GM23338 (cell line): ENCODE data around the gene TOM1L2. TPM values are rescaled to one million over a fixed set of nuclear protein-coding genes. Genes with fewer than 3 reads are reported as not detected.

Source experiments
- ATAC-seq: fragments of 200-7000 bp; cut with Tn5 transposase; 3 replicates; pipeline ENCODE4 v1.9.1; 2020
- DNase-seq: peaks from one replicate; pipeline ENCODE4 v3.0.0-alpha.2; 2015; ENCODE audit warnings: low spot score
- H2AFZ ChIP-seq: fragments of 200-600 bp; sonication (generic); 2 replicates; pipeline ENCODE4 v1.8.0; 2016; ENCODE audit warnings: antibody characterized with exemption, mild to moderate bottlenecking, moderate library complexity
- H3F3A ChIP-seq: fragments of 200-600 bp; sonication (generic); replicated peaks from 2 replicates; pipeline ENCODE4 v1.8.0; 2017; ENCODE audit warnings: antibody characterized with exemption, mixed run types, low read depth
- H3K27ac ChIP-seq: fragments of 200-600 bp; sonication (generic); 2 replicates; pipeline ENCODE4 v1.6.1; 2016; ENCODE audit warnings: low read depth
- H3K27me3 ChIP-seq: fragments of 200-600 bp; sonication (generic); 2 replicates; pipeline ENCODE4 v1.8.0; 2016; ENCODE audit warnings: mild to moderate bottlenecking, mixed run types, moderate library complexity; ENCODE audit not compliant: insufficient read depth
- H3K36me3 ChIP-seq: fragments of 200-600 bp; sonication (generic); 2 replicates; pipeline ENCODE4 v1.8.0; 2016; ENCODE audit warnings: mild to moderate bottlenecking; ENCODE audit not compliant: insufficient read depth
- H3K4me1 ChIP-seq: fragments of 200-600 bp; sonication (generic); 2 replicates; pipeline ENCODE4 v1.8.0; 2016; ENCODE audit warnings: mild to moderate bottlenecking, moderate library complexity; ENCODE audit not compliant: insufficient read depth
- H3K4me2 ChIP-seq: fragments of 200-600 bp; sonication (generic); 2 replicates; pipeline ENCODE4 v1.7.1; 2017; ENCODE audit warnings: mixed run types
- H3K4me3 ChIP-seq: fragments of 200-600 bp; sonication (generic); 2 replicates; pipeline ENCODE4 v1.6.1; 2016; ENCODE audit warnings: mixed run types
- H3K79me2 ChIP-seq: fragments of 200-600 bp; sonication (generic); replicated peaks from 2 replicates; pipeline ENCODE4 v1.8.0; 2017; ENCODE audit warnings: mild to moderate bottlenecking; ENCODE audit not compliant: insufficient read depth
- H3K9me2 ChIP-seq: fragments of 200-600 bp; sonication (generic); 2 replicates; pipeline ENCODE4 v1.8.0; 2017; ENCODE audit not compliant: insufficient read depth
- H4K20me1 ChIP-seq: fragments of 200-600 bp; sonication (generic); replicated peaks from 2 replicates; pipeline ENCODE4 v1.8.0; 2017; ENCODE audit warnings: mild to moderate bottlenecking; ENCODE audit not compliant: insufficient read depth
- H3K27ac Mint-ChIP-seq: 2 replicates; pipeline ENCODE4 v1.8.0; 2020; ENCODE audit warnings: inconsistent platforms, mild to moderate bottlenecking, moderate library complexity, mixed read lengths
- H3K27me3 Mint-ChIP-seq: 3 replicates; pipeline ENCODE4 v1.8.0; 2022; ENCODE audit warnings: low read depth, mild to moderate bottlenecking, moderate library complexity, mixed read lengths, inconsistent platforms; ENCODE audit not compliant: insufficient read depth, poor library complexity
- H3K36me3 Mint-ChIP-seq: 3 replicates; pipeline ENCODE4 v1.8.0; 2021; ENCODE audit warnings: low read depth, mild to moderate bottlenecking, inconsistent platforms, moderate library complexity, mixed read lengths
- H3K4me1 Mint-ChIP-seq: 3 replicates; pipeline ENCODE4 v1.8.0; 2020; ENCODE audit warnings: mild to moderate bottlenecking, inconsistent platforms, mixed read lengths
- H3K4me3 Mint-ChIP-seq: 3 replicates; pipeline ENCODE4 v1.8.0; 2021; ENCODE audit warnings: moderate library complexity, mild to moderate bottlenecking, inconsistent platforms, mixed read lengths
- H3K9me3 Mint-ChIP-seq: 3 replicates; pipeline ENCODE4 v1.8.0; 2020; ENCODE audit warnings: moderate library complexity, mild to moderate bottlenecking, inconsistent platforms, mixed read lengths
- CREB1 ChIP-seq: fragments of 250-450 bp; sonication (Bioruptor Pico); IDR thresholded peaks from 2 replicates; pipeline ENCODE4 v1.5.0; 2020; ENCODE audit warnings: low read depth, mild to moderate bottlenecking, moderate library complexity
- EZH2 ChIP-seq: fragments of 200-600 bp; sonication (generic); IDR thresholded peaks from one replicate; pipeline ENCODE4 v1.8.0; 2017; ENCODE audit warnings: antibody characterized with exemption, mild to moderate bottlenecking, low read depth; ENCODE audit not compliant: unreplicated experiment
- EZH2phosphoT487 ChIP-seq: fragments of 200-600 bp; sonication (generic); IDR thresholded peaks from one replicate; pipeline ENCODE4 v1.8.1; 2018; ENCODE audit warnings: antibody characterized with exemption; ENCODE audit not compliant: unreplicated experiment
- JUNB ChIP-seq: IDR thresholded peaks from one replicate; pipeline ENCODE4 v1.6.1; 2016; ENCODE audit warnings: antibody characterized with exemption; ENCODE audit not compliant: unreplicated experiment
- NANOG ChIP-seq: IDR thresholded peaks from 2 replicates; pipeline ENCODE4 v1.6.1; 2016; ENCODE audit warnings: antibody characterized with exemption, borderline replicate concordance
- POLR2AphosphoS5 ChIP-seq: IDR thresholded peaks from 2 replicates; pipeline ENCODE4 v1.6.1; 2016; ENCODE audit warnings: antibody characterized with exemption, low read depth
- STAT1 ChIP-seq: IDR thresholded peaks from one replicate; pipeline ENCODE4 v1.6.1; 2016; ENCODE audit warnings: antibody characterized with exemption; ENCODE audit not compliant: unreplicated experiment
- ZNF114 ChIP-seq: fragments of 250-450 bp; sonication (Bioruptor Pico); IDR thresholded peaks from 2 replicates; pipeline ENCODE4 v1.5.0; 2020; ENCODE audit warnings: mild to moderate bottlenecking, moderate library complexity
- ZNF331 ChIP-seq: fragments of 250-450 bp; sonication (Bioruptor Pico); IDR thresholded peaks from 2 replicates; pipeline ENCODE4 v1.5.0; 2020; ENCODE audit warnings: low read depth, mild to moderate bottlenecking, moderate library complexity
- polyA plus RNA-seq: library from polyadenylated mRNA; unstranded; fragments of >200 nt; fragmentation: Nextera tagmentation; extraction: Ambion mirVana; gene quantifications from 2 replicates; pipeline ENCODE4 v1.2.1, GENCODE V29; 2016
- total RNA-seq: library from RNA; depleted of rRNA; stranded (reverse); fragments of >200 nt; shearing (Covaris generic); gene quantifications from 2 replicates; pipeline ENCODE4 v1.2.3, GENCODE V29; 2014
- TF ChIP-seq, protein P1 (sequence below): IDR thresholded peaks from 2 replicates; pipeline ENCODE4 v1.6.1; 2016; ENCODE audit warnings: antibody characterized with exemption
- TF ChIP-seq, protein P2 (sequence below), 2 experiments: fragments of 200-600 bp in 1 of 2; sonication (generic) in 1 of 2; conservative IDR thresholded peaks; 2 replicates each; pipeline versions ENCODE4 v1.5.1 to v1.6.1; 2016 to 2017; ENCODE audit warnings: antibody characterized with exemption in 2 of 2, low read depth in 2 of 2, mild to moderate bottlenecking in 2 of 2, moderate library complexity in 1 of 2
- TF ChIP-seq, protein P3 (sequence below): fragments of 250-450 bp; sonication (Bioruptor Pico); IDR thresholded peaks from 2 replicates; pipeline ENCODE4 v1.5.0; 2020; ENCODE audit warnings: mild to moderate bottlenecking, moderate library complexity

The TOM1L2 gene
- total and polyA plus RNA-seq, 2 experiments from 2014 or later, result 3.3 TPM

DNA sequence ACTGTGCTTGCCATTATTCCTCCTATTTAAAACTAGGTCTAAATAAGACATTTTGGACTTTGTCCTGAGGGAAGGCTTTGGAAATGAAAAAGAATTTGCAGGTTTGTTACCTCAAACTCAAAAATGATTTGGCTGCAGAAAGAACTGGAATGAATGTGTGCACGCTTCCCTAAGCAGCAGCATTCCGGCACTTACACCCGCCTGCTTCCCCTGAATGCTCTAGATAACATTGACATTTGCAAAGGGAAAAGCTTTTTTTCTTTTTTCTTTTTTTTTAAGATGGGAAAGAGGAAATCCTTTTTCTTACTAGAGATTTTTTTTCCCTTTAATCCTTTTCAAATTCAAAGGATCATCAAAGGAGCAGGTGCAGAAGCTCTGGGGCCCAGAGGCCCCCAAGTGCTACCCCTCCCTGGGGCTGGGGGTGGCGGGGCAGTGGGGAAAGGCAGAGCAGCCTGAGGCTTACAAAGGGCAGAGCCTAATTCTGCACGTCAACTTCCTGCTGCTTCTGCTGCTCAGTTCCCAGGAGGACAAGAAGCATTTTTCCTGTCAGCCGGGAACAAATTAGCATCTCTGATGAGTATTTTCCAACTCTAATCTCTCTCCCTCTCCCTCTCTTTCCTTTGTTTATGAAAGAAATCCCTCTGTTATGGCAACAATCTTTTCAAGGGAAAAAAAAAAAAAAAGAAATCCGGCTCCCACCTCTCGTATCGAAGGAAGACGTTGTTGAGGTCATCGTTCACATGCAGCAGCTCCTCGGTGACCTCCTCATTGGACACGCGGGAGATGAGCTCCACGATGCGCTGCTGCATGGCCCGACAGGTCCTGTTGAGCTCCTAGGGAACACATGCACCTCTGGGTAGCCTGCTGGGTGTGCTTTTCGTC is 103.3 kb downstream of the TOM1L2 start:
- H3K36me3 Mint-ChIP-seq, result no peaks in the 10 kb centered on the region
- H3K9me3 Mint-ChIP-seq, result no peaks in the 10 kb centered on the region
- Histone ChIP-seq H4K20me1 (no peaks in the 10 kb centered on the region; the same call in 1 of the 2 replicates), H3K36me3 (no peaks in the 10 kb centered on the region), H3K4me3 (peak overlapping the region; percentile 31; the same call in 1 of the 2 replicates), H3K27me3 (0 out of 2 replicates have a peak, but pooled peaks cover 3% of the 10 kb centered on the region), H3K79me2 (no peaks in the 10 kb centered on the region), H3K9me2 (no peaks in the 10 kb centered on the region), H3K4me1 (peaks cover 20% of the 10 kb centered on the region), H3K27ac (peak overlapping the region; percentile 80), H3F3A (peaks cover 14% of the 10 kb centered on the region), H3K4me2 (peak overlapping the region; percentile 66), H2AFZ (no peak overlapping the region)
- TF ChIP-seq JUNB, result no peak
- H3K4me1 Mint-ChIP-seq, result peaks cover 46% of the 10 kb centered on the region
- DNase-seq, result peak; percentile 58
- peak overlapping the region; percentile 55 for H3K4me3 Mint-ChIP-seq
- peaks cover 17% of the 10 kb centered on the region for H3K27me3 Mint-ChIP-seq
- 0 out of 2 replicates have a peak overlapping the region, but pooled peaks have one; percentile 11 for H3K27ac Mint-ChIP-seq
- ATAC-seq, result peak; percentile 84

DNA sequence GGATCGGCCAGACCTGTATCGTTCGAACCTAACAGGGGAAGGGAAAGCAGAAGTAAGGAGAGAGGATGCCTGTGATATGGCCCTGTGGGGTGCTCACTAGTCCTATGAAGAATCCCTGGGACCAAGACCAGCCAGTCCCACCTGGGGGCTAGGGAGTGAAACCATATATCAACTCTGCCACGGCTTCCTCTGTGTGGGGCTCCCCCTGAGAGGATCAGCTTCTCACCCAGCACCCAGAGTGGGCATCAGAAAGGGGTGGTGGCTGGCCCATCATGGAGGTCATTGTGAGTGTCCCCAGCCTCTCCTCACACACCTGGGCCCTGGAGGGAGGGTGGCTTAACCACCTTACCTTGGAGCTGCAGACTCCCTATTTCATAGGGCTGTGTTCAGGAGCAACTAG is 105.3 kb downstream of the TOM1L2 start:
- Histone ChIP-seq H3K79me2 (no peaks in the 10 kb centered on the region), H3K9me2 (no peaks in the 10 kb centered on the region), H3F3A (peaks cover 14% of the 10 kb centered on the region), H3K27ac (no peak overlapping the region), H2AFZ (no peak overlapping the region), H4K20me1 (no peaks in the 10 kb centered on the region; the same call in 1 of the 2 replicates), H3K4me3 (no peak overlapping the region), H3K27me3 (0 out of 2 replicates have a peak, but pooled peaks cover 3% of the 10 kb centered on the region), H3K4me1 (peaks cover 20% of the 10 kb centered on the region), H3K4me2 (no peak overlapping the region), H3K36me3 (no peaks in the 10 kb centered on the region)
- Mint-ChIP-seq H3K9me3 (no peaks in the 10 kb centered on the region), H3K27me3 (peaks cover 18% of the 10 kb centered on the region), H3K27ac (no peak overlapping the region), H3K36me3 (no peaks in the 10 kb centered on the region), H3K4me1 (peaks cover 44% of the 10 kb centered on the region), H3K4me3 (no peak overlapping the region)
- ATAC-seq, result no peak
- DNase-seq, result no peak
- no peak for TF ChIP-seq ZNF331 (CRISPR knock-in tag)
- no peak for TF ChIP-seq ZNF114 (CRISPR knock-in tag)
- TF ChIP-seq CREB1 (CRISPR knock-in tag), result no peak
- no peak for TF ChIP-seq STAT1
- no peak for TF ChIP-seq NANOG
- TF ChIP-seq EZH2, result no peak
- TF ChIP-seq EZH2phosphoT487, result no peak
- TF ChIP-seq JUNB, result no peak
- TF ChIP-seq POLR2AphosphoS5, result no peak
- TF ChIP-seq, protein P1, sequence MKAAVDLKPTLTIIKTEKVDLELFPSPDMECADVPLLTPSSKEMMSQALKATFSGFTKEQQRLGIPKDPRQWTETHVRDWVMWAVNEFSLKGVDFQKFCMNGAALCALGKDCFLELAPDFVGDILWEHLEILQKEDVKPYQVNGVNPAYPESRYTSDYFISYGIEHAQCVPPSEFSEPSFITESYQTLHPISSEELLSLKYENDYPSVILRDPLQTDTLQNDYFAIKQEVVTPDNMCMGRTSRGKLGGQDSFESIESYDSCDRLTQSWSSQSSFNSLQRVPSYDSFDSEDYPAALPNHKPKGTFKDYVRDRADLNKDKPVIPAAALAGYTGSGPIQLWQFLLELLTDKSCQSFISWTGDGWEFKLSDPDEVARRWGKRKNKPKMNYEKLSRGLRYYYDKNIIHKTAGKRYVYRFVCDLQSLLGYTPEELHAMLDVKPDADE, result no peak
- TF ChIP-seq, protein P2, sequence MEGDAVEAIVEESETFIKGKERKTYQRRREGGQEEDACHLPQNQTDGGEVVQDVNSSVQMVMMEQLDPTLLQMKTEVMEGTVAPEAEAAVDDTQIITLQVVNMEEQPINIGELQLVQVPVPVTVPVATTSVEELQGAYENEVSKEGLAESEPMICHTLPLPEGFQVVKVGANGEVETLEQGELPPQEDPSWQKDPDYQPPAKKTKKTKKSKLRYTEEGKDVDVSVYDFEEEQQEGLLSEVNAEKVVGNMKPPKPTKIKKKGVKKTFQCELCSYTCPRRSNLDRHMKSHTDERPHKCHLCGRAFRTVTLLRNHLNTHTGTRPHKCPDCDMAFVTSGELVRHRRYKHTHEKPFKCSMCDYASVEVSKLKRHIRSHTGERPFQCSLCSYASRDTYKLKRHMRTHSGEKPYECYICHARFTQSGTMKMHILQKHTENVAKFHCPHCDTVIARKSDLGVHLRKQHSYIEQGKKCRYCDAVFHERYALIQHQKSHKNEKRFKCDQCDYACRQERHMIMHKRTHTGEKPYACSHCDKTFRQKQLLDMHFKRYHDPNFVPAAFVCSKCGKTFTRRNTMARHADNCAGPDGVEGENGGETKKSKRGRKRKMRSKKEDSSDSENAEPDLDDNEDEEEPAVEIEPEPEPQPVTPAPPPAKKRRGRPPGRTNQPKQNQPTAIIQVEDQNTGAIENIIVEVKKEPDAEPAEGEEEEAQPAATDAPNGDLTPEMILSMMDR (conservative IDR thresholded peaks at IDR 0.05; ENCODE audit: low read depth in 2 of 2), result no peak
- TF ChIP-seq, protein P3, sequence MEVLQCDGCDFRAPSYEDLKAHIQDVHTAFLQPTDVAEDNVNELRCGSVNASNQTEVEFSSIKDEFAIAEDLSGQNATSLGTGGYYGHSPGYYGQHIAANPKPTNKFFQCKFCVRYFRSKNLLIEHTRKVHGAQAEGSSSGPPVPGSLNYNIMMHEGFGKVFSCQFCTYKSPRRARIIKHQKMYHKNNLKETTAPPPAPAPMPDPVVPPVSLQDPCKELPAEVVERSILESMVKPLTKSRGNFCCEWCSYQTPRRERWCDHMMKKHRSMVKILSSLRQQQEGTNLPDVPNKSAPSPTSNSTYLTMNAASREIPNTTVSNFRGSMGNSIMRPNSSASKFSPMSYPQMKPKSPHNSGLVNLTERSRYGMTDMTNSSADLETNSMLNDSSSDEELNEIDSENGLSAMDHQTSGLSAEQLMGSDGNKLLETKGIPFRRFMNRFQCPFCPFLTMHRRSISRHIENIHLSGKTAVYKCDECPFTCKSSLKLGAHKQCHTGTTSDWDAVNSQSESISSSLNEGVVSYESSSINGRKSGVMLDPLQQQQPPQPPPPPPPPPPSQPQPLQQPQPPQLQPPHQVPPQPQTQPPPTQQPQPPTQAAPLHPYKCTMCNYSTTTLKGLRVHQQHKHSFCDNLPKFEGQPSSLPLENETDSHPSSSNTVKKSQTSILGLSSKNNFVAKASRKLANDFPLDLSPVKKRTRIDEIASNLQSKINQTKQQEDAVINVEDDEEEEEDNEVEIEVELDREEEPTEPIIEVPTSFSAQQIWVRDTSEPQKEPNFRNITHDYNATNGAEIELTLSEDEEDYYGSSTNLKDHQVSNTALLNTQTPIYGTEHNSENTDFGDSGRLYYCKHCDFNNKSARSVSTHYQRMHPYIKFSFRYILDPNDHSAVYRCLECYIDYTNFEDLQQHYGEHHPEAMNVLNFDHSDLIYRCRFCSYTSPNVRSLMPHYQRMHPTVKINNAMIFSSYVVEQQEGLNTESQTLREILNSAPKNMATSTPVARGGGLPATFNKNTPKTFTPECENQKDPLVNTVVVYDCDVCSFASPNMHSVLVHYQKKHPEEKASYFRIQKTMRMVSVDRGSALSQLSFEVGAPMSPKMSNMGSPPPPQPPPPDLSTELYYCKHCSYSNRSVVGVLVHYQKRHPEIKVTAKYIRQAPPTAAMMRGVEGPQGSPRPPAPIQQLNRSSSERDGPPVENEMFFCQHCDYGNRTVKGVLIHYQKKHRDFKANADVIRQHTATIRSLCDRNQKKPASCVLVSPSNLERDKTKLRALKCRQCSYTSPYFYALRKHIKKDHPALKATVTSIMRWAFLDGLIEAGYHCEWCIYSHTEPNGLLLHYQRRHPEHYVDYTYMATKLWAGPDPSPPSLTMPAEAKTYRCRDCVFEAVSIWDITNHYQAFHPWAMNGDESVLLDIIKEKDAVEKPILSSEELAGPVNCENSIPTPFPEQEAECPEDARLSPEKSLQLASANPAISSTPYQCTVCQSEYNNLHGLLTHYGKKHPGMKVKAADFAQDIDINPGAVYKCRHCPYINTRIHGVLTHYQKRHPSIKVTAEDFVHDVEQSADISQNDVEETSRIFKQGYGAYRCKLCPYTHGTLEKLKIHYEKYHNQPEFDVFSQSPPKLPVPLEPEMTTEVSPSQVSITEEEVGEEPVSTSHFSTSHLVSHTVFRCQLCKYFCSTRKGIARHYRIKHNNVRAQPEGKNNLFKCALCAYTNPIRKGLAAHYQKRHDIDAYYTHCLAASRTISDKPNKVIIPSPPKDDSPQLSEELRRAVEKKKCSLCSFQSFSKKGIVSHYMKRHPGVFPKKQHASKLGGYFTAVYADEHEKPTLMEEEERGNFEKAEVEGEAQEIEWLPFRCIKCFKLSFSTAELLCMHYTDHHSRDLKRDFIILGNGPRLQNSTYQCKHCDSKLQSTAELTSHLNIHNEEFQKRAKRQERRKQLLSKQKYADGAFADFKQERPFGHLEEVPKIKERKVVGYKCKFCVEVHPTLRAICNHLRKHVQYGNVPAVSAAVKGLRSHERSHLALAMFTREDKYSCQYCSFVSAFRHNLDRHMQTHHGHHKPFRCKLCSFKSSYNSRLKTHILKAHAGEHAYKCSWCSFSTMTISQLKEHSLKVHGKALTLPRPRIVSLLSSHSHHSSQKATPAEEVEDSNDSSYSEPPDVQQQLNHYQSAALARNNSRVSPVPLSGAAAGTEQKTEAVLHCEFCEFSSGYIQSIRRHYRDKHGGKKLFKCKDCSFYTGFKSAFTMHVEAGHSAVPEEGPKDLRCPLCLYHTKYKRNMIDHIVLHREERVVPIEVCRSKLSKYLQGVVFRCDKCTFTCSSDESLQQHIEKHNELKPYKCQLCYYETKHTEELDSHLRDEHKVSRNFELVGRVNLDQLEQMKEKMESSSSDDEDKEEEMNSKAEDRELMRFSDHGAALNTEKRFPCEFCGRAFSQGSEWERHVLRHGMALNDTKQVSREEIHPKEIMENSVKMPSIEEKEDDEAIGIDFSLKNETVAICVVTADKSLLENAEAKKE (CRISPR knock-in tag), result no peak
